Right cardiac atrium (tissue), 5 donors: Measurements from ENCODE around the gene RAP2A. TPM values are rescaled to one million over a fixed set of nuclear protein-coding genes. Genes with fewer than 3 reads are reported as not detected.

Experiments used
- ATAC-seq, 2 donors: fragments of 200-7000 bp; cut with Tn5 transposase; one replicate each; pipeline versions ENCODE4 v1.8.0 to v1.9.1; 2020; ENCODE audit warnings: moderate library complexity in 2 of 2, mild to moderate bottlenecking in 1 of 2
- DNase-seq, 3 donors: peaks; one replicate each; pipeline ENCODE4 v3.0.0-alpha.2; 2020
- H3K27ac ChIP-seq: one replicate; pipeline ENCODE4 v1.5.1; 2013; ENCODE audit warnings: mild to moderate bottlenecking, low read length, control low read depth, moderate library complexity
- H3K27me3 ChIP-seq: one replicate; pipeline ENCODE4 v1.6.1; 2013; ENCODE audit not compliant: control insufficient read depth, insufficient read depth
- H3K4me1 ChIP-seq: one replicate; pipeline ENCODE4 v1.6.1; 2013; ENCODE audit warnings: low read length; ENCODE audit not compliant: control insufficient read depth, insufficient read depth
- H3K4me3 ChIP-seq: one replicate; pipeline ENCODE4 v1.5.1; 2013; ENCODE audit warnings: low read length, control low read depth
- H3K9me3 ChIP-seq: one replicate; pipeline ENCODE4 v1.6.1; 2013; ENCODE audit warnings: low read length; ENCODE audit not compliant: control insufficient read depth
- WGBS: extraction: QIAGEN DNeasy Blood & Tissue Kit; methylation state at CpG from one replicate; pipeline ENCODE4 v1.1.7; 2013; 5-methylcytosine and 5-hydroxymethylcytosine counted together
- intact Hi-C, 4 donors: fragments of 100-400 bp; cut with DNase I; formaldehyde crosslinking; loops; one replicate each; pipeline versions ENCODE4 v1.11.0 to v1.14.0; 2022 to 2023
- polyA plus RNA-seq: library from polyadenylated mRNA; stranded (reverse); fragments of 200-250 nt; gene quantifications from one replicate; pipeline ENCODE4 v1.2.3, GENCODE V29; 2013
- total RNA-seq, 4 donors: library from RNA; stranded (reverse); fragmentation: NEBNext Ultra II Directional; extraction: Animal tissue kit (Norgen Biotek cat#: 25700); gene quantifications; one replicate each; pipeline ENCODE4 v1.2.1, GENCODE V29; 2021
- donor health status: healthy with polysubstance abuse.
- donor health status: DM: no; HTN: yes; CAD: no.
- donor health status: DM: no; HTN: no; CAD: no.
- donor health status: DM: no; HTN: yes; CAD: no; lungs with severe emphysema.
- donor health status: DM: yes; HTN: yes; CAD: no.

Gene RAP2A
- total and polyA plus RNA-seq, 5 donors, result 6.4 to 19.6 (median 16.1) TPM

DNA sequence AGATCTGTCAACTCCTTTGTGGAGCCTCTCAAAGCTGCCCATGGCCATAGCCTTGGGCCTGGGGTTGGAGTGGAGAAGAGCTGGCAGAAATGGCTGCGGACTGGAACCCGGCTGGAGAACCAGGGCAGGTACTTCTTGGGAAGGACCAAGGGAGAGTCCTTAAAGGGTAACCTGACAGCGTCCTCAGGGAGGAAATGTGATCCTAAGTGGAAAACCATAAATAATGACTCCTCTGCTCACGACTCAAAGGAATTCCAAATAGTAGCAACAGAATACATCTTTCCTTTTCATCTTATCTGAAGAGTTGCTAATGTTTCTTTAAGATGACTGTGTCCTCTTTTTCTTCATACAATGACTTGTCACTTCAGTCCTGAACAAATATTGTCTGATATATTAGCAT, 41.0 kb downstream of the RAP2A start:
- Histone ChIP-seq H3K4me1 (no peaks in the 10 kb centered on the region), H3K27me3 (no peaks in the 10 kb centered on the region), H3K27ac (no peak overlapping the region), H3K9me3 (no peaks in the 10 kb centered on the region), H3K4me3 (no peak overlapping the region)
- ATAC-seq (no peak), DNase-seq (no peak)
- 59% methylated on average over 4 of the region's 4 CpGs for WGBS
- intact Hi-C loops, result no loop called here

DNA sequence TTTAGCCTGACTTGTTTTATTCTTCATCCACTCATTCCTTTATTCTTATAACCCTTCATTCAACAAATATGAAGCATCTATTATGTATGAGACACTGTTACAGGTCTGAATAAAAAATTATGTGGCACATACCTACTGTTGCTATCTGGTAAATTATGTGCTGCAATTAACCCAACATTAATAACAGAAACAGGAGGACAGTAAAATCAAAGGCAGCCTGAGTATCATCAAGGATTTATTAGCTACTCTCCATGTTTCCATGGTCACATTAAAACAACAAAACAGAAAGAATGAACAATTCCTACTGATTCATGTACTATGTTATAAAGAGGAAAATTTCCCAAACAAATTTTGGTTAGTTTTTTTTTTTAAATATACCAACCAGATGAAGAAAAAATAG, 43.9 kb downstream of the RAP2A start:
- Histone ChIP-seq H3K4me1 (no peaks in the 10 kb centered on the region), H3K9me3 (no peaks in the 10 kb centered on the region), H3K27me3 (no peaks in the 10 kb centered on the region), H3K27ac (no peak overlapping the region), H3K4me3 (no peak overlapping the region)
- intact Hi-C loops, result no loop called here
- ATAC-seq (no peak), DNase-seq (no peak)

DNA sequence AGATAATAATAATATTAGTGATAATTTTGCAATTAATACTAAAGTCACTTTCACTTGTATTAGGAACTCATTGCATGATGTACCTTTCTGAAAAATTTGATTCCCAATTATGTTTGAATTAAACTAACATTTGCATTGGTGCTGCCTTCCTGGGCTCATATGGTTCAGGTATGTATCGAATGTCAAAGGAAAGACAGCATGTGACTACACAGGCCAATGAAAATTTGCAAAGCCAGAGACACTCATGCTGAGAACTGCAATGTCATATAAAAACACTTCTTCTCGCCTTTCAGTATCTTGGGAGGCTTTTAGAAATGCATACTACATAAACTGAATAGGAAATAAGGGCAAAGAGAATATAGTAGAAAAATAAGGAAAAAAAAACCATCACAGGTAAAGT, 44.3 kb downstream of the RAP2A start:
- no peaks in the 10 kb centered on the region for H3K27me3 ChIP-seq
- DNase-seq (no peak), ATAC-seq (no peak)
- H3K4me1 ChIP-seq, result no peaks in the 10 kb centered on the region
- intact Hi-C loops, result no loop called here
- H3K27ac ChIP-seq, result no peak overlapping the region
- H3K9me3 ChIP-seq, result no peaks in the 10 kb centered on the region
- H3K4me3 ChIP-seq, result no peak overlapping the region
- 93% methylated on average over 2 of the region's 2 CpGs for WGBS

DNA sequence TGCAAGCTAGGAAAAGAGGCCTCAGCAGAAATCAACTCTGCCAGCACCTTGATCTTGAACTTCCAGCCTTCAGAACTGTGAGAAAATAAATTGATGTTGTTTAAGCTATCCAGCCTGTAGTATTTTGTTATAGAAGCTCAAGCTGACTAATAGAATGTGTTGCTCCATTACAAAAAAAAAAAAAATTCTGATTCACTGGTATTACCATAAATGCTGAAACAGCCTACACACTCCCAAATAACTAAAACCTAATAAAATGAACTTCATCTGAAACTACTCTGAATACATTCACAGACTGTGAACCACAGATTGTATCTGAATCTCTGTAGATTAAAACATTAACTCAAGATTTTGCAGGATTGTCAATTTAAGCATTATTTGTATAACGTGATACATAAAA, 49.5 kb downstream of the RAP2A start:
- WGBS, result 91% methylated on average over 1 of the region's 1 CpG
- Histone ChIP-seq H3K4me3 (no peak overlapping the region), H3K4me1 (no peaks in the 10 kb centered on the region), H3K9me3 (no peaks in the 10 kb centered on the region), H3K27ac (no peak overlapping the region), H3K27me3 (no peaks in the 10 kb centered on the region)
- ATAC-seq (no peak), DNase-seq (no peak)
- intact Hi-C loops, result no loop called here

DNA sequence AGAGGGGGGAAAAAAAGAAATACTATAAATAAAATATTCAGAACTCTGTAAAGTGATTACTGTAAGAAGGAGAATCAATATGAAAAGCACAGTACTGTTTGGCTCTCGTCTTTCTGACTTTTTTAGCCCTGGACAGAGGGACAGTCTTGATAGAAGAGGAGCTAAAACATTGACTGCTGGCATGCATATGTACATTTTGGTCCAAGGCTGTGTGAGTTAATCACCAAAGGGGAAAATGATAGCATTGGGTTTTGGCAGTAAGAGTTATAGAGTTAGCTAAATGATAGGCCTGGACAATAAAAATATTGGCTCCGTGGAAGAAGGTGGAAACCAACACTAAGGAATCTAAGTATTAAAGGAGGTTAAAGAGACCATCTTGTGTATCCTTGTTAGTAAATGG, 50.3 kb downstream of the RAP2A start:
- no peaks in the 10 kb centered on the region for H3K27me3 ChIP-seq
- 32% methylated on average over 2 of the region's 2 CpGs for WGBS
- DNase-seq, result no peak
- H3K9me3 ChIP-seq, result no peaks in the 10 kb centered on the region
- H3K4me1 ChIP-seq, result no peaks in the 10 kb centered on the region
- ATAC-seq, result peak in 1 of 2 donors; percentile 61
- no peak overlapping the region for H3K4me3 ChIP-seq
- no peak overlapping the region for H3K27ac ChIP-seq
- intact Hi-C loops, result no loop called here

DNA sequence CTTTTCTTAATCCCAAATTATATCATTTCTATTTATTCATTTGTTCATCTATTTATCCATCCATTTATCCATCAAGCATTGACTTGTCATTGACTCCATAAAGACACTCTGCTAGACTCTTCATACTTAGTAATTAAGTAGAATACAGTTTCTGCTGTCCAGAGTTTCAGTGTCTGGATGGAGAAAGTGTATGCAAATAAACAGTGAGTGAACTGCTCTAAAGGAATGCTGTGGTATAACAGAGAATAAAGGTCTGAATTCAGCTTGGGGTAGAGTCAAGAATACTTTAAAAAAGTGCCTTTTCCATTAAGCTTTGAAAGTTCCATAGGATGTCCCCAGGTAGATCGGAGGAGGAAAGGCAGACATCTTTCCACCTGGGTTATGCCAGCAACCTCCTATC, 51.4 kb downstream of the RAP2A start:
- 90% methylated on average over 1 of the region's 1 CpG for WGBS
- intact Hi-C loops, result no loop called here
- Histone ChIP-seq H3K9me3 (no peaks in the 10 kb centered on the region), H3K4me3 (no peak overlapping the region), H3K4me1 (no peaks in the 10 kb centered on the region), H3K27me3 (no peaks in the 10 kb centered on the region), H3K27ac (no peak overlapping the region)
- DNase-seq (no peak), ATAC-seq (no peak)

DNA sequence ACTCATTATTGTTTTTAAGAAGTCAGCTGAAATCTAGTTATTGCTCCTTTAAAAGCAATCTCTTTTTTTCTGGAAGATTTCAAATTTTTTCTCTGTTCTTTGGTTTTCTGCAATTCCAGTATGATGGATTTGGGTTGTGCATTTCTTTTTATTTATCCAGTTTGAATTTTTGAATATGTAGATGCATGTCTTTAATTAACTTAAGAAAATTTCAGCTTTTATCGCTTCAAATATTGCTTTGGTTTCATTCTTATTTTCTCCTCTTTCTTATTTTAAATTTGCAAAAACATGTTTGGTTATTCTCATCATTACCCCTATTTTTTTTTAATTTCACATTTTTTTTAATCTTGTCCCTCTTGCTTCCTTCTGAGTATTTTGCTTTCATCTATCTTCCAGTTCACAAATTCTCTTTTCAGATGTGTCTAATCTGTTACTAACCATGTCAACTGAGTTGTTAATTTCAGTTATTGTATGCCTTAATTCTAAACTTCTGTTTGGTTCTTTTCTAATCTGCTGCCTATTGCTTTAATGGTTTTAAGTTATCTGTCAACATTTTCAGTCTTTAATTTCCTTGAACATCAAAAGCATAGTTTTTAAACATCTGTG, 56.8 kb downstream of the RAP2A start:
- Histone ChIP-seq H3K9me3 (no peaks in the 10 kb centered on the region), H3K27ac (no peak overlapping the region), H3K4me3 (no peak overlapping the region), H3K27me3 (no peaks in the 10 kb centered on the region), H3K4me1 (no peaks in the 10 kb centered on the region)
- ATAC-seq (no peak), DNase-seq (no peak)
- 97% methylated on average over 1 of the region's 1 CpG for WGBS
- intact Hi-C loops, result no loop called here

DNA sequence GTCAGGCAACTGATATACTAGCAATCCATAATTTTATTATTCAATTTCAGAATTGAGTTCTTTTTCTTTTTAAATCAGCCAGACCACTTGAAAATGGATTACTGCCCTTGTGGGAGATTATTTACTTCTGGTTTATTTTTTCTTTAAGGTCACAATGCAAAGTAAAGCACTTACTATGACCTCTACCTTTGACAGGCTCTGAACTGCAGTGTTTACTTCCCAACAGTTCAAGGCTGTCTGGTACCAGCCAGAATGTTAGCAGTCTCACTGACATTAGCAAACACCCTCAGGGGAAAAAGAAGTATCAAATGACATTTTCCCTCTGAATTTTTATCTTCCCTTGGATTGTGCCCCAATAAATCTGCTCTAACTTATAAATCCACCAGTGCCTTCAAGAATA, 57.5 kb downstream of the RAP2A start:
- DNase-seq, result no peak
- H3K4me3 ChIP-seq, result no peak overlapping the region
- no peaks in the 10 kb centered on the region for H3K4me1 ChIP-seq
- no peak for ATAC-seq
- no peaks in the 10 kb centered on the region for H3K27me3 ChIP-seq
- intact Hi-C loops, result no loop called here
- no peak overlapping the region for H3K27ac ChIP-seq
- H3K9me3 ChIP-seq, result no peaks in the 10 kb centered on the region

DNA sequence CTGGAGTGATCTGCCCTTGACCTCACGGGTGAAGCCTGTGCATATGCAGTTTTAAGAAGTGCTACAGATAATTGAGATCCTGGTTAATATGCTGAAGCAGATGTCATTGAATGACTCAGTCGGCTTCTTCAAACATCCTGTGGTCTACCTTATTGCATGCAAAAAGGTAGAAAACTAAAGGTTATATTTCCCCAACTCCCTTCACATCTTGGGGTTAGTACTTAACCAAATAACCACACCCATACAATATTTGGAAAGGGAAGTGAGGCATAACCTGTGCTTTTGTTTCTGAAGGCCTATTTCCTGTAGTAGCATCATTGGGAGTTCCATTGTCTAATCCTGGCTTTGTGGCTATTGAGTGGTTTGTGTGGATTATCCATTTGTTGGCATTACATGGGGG, 58.3 kb downstream of the RAP2A start:
- H3K27ac ChIP-seq, result no peak overlapping the region
- ATAC-seq, result no peak
- 94% methylated on average over 2 of the region's 2 CpGs for WGBS
- intact Hi-C loops, result no loop called here
- H3K9me3 ChIP-seq, result no peaks in the 10 kb centered on the region
- no peak for DNase-seq
- H3K4me1 ChIP-seq, result no peaks in the 10 kb centered on the region
- H3K4me3 ChIP-seq, result no peak overlapping the region
- H3K27me3 ChIP-seq, result no peaks in the 10 kb centered on the region

DNA sequence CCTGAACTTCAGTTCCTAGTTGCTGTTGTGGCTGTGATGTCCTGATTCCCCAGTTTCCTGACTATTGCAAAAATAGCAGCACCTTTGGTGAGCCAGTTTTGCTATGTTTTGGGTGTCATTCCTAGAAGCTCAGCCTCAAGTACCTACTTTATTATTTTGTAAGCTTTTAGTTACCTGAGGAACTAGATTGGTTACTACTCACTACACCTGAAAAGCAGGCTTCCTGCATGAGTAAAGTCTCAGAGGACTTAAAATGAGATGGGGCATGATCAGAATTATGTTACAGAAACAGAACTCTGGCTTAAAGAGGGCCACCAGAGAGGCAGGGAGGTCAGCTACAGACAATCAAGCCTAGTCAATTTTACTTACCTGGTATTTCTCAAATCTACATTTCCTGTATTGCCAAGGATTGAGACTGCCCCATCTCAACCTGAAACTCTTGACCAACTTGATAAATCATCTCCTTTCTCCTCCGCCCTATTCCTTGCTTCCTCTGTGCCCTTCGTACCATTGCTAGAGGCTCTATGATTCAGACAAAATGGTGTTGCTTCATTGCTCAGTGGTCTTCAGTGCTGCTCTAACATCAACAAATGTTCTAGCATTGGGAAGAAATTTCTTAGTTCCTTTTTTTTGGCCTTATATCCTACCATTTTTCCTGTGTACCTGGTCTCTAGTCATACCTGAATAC, 58.9 kb downstream of the RAP2A start:
- intact Hi-C loops, result no loop called here
- H3K27ac ChIP-seq, result no peak overlapping the region
- H3K4me1 ChIP-seq, result no peaks in the 10 kb centered on the region
- WGBS, result 94% methylated on average over 2 of the region's 2 CpGs
- DNase-seq, result no peak
- H3K27me3 ChIP-seq, result no peaks in the 10 kb centered on the region
- ATAC-seq, result no peak
- no peak overlapping the region for H3K4me3 ChIP-seq
- no peaks in the 10 kb centered on the region for H3K9me3 ChIP-seq

DNA sequence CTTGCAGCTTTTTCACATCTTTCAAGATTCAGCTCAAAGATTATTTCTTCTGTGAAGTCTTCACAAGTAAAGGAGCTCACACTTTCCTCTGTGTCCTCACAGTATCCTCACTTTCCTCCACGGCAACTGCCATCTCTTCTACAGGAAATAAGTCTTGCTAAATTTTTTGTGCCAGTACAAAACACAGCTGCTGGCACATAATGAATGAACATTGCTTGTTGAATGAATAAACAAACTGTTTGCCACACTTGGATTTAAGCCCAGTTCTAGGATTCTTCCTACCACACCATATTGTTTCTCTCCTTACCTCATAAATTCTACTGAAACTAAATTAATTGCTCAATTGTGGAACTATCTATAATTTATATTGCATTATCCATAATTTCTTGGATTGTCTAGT, 59.5 kb downstream of the RAP2A start:
- Histone ChIP-seq H3K9me3 (no peaks in the 10 kb centered on the region), H3K27ac (no peak overlapping the region), H3K27me3 (no peaks in the 10 kb centered on the region), H3K4me3 (no peak overlapping the region), H3K4me1 (no peaks in the 10 kb centered on the region)
- DNase-seq, result no peak
- no peak for ATAC-seq
- intact Hi-C loops, result no loop called here
- 64% methylated on average over 1 of the region's 1 CpG for whole genome bisulfite sequencing

DNA sequence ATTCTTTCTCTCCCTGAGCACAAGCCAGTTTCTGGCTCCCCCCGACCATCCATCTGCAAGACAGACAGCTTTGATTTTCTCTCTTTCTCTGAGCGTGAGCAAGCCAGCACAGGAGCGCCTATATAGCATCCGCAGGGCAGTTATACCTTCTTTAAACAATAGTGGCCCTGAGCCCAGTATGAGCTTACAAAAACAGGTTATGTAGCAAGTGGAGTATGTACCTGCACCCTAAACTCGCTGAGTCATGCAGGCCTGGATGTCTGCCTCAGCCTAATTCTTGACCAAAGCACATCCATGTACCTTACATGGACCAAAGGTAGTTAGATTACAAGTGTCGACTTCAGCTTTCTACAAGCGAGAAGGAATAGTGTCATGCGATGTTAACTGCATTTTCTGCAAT, 61.7 kb downstream of the RAP2A start:
- 90% methylated on average over 8 of the region's 8 CpGs for WGBS
- no peaks in the 10 kb centered on the region for H3K9me3 ChIP-seq
- no peak for ATAC-seq
- no peak overlapping the region for H3K27ac ChIP-seq
- no peak for DNase-seq
- H3K4me1 ChIP-seq, result no peaks in the 10 kb centered on the region
- no peaks in the 10 kb centered on the region for H3K27me3 ChIP-seq
- intact Hi-C loops, result no loop called here
- H3K4me3 ChIP-seq, result no peak overlapping the region
